GM18868 (cell line): ENCODE measurements around the gene ZBTB42.
"Not testable (repeated sequence)": the region's sequence is repeated elsewhere in the genome, so short reads cannot be mapped to it uniquely, and the experiment has no call there.

ENCODE experiments used
- ATAC-seq: cut with Tn5 transposase; IDR thresholded peaks from one replicate; pipeline ENCODE4 v1.9.1; 2021; ENCODE audit warnings: mild to moderate bottlenecking, moderate library complexity; ENCODE audit not compliant: unreplicated experiment

The ZBTB42 gene

DNA sequence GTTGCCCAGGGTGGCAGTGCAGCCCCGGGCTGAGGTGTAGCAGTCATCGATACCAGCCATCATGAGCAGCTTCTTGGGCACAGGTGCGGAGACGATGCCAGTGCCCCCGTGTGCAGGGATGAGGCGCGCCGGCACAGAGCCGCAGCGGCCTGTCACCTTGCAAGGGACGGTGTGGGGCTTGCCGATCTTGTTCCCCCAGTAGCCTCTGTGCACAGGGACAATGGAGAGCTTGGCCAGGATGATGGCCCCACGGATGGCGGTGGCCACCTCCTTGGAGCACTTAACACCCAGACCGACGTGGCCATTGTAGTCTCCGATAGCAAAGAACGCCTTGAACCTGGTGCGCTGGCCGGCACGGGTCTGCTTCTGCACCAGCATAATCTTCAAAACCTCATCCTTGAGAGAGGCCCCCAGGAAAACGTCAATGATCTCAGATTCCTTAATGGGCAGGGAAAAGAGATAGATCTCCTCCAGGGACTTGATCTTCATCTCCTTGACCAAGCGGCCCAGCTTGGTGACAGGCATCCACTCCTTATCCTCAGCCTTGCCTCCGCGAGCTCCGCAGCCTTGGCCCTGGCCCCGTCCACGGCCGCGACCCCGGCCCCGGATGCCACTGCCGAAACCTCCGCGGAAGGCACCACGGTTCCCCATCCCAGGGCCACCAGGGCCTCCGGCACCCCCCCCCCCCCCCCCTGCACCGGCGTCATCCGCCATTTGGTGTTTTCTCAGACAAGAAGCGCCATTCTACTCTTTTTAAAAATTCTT lies 35.5 kb downstream of the ZBTB42 start:
- not testable (repeated sequence) for ATAC-seq

- ATAC-seq: no peak
Measured at GRCh38 chr14:104841730-104842129, 40.8 kb downstream of the ZBTB42 start.

DNA sequence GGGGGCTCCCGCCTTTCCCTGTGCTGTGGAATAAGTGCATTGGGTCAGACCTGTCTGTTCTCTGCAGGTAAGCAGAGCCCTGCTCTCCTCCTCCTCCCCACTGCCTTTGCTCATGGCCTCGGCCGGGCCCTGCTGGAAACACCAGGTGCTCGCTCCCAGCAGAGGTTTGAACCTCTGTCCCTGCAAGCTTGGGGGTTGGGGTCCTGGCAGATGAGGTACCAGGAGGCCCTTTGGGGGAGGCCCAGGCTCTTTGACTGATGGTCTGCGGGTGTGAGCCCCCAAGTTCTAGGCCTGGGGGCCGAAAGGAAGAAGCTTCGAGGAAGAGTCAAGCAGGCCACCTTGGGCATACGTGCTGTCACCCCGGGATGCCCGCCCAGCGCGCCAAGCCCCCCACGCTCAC lies 42.1 kb downstream of the ZBTB42 start:
- no peak for ATAC-seq

DNA sequence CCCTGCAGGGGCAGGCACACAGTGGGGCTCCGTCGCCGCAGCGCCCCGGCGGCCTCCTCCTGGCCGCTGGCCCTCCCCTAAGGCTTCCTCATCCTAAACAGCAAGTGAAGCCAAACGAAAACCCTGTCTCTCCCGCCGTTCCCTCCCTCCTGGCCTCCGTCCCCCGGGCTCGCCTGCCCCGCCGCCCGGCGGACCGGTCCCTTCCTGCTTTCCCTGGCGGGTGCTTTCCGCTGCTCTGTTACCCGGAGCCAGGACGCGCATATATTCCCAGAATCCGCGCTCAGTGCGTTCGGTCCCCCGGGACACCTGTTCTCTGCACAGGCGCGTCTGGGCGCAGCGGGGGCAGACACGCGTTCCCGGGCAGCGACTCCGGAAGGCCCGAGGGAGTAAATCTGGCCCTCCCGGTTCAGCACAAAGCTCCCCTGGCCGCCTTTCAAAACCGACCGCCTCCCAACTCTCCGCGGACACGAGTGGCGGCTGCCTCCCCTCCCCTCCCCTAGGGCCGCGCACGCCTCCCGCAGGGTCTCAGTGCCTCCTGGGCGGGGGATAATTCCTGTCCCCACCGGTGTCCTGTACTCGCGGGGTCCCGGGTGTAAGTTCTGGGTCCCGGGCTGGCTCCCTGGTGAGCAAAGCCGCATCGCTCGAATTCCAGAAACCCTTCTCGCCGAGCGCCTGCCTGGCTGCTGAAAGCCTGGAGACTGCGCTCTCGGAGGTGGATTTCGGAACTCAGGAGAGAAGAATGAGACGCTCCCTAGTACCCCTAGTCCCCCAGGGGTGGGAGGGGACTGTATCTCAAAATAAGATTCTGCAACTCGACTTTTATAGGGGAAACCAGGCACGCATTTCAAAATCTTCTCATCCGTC lies 42.8 kb downstream of the ZBTB42 start:
- ATAC-seq: no peak

- no peak for ATAC-seq
Measured at GRCh38 chr14:104844306-104845032, 43.6 kb downstream of the ZBTB42 start.

DNA sequence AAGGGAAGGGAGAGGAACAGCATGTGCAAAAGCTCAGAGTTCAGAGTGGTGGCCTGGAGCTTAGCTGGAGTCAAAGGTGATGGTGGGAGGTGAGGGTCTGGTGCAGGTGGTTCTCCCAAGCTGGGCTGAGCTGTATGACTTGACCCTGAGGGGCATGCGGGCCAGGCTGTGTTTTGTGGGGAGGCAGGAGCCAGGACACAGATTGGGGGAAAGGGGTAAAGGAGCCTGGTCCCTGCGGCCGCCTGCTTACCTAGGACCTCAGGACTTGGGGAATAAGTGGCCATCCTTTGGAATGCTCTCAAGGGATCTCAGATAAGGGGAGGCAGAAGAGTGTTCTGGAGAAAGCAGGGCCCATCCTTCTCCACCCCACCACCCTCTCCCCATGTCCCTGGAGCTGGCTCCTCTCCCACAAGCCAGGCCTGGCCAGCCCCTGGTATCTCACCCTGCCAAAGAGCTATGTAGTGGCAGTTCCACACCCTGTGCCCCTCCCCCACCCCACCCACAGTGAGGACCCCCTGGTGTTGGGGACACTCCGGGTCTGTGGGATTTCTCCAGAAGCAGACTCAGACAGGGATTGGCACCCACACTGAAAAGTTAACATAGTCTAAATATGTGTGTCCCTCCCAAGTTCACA lies 44.2 kb downstream of the ZBTB42 start:
- no peak for ATAC-seq

DNA sequence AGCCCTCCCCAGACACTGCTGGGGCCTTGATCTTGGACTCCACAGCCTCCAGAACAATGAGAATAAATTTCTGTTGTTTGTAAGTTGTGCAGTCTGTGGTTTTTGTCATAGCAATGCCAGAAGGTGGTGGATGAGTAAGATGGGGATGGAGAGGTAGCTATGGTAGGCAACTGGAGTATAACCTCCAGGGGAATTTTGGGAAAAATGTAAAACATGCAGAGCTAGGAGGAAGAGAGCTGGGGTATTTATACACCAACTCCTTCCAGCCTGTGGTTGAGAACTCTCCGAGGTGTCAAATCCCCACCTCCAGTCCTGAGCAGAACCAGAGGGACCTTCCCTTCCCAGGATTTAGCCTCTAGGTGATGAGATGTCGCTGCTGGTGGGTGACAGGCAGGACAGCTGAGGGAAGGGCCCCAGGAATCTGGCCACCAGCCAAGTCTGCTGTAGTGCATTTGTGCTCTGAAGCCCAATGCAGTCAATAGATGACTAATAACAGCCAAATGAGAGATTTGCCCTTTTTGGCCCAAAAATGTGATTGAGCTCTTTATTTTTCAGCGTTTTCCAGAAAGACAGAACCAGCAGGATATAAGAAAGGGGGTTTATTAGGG lies 45.0 kb downstream of the ZBTB42 start:
- ATAC-seq: no peak

DNA sequence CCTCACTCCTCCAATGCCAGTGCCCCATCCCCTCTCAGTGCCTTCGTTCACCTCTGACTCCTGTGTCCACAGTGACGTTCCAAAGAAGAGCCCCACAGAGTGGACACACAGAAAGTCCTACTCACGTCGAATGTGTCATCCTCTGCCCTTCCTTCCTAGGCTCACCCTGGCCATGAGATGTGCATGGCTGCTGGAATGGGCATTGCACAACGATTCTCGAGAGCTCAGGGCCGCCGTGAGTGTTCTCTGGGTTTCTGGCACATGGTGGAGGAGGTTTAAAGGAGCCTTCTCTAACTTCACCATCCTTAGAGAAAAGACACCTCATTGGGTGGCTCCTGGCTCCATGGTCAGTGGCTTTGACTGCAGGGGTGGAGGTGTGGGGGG lies 51.4 kb downstream of the ZBTB42 start:
- no peak for ATAC-seq
